Mucosa of rectum (tissue), 2 donors: ENCODE results near the gene DIS3L2.
"Not testable (repeated sequence)": the region's sequence is repeated elsewhere in the genome, so short reads cannot be mapped to it uniquely, and the experiment has no call there.

Experiments
- H3K27ac ChIP-seq, 2 donors: one replicate each; pipeline ENCODE4 v1.7.0; 2013; ENCODE audit warnings: inconsistent platforms in 2 of 2, low read depth in 2 of 2, low read length in 2 of 2
- H3K27me3 ChIP-seq, 2 donors: one replicate each; pipeline ENCODE4 v1.7.0; 2013; ENCODE audit warnings: low read length in 2 of 2; ENCODE audit not compliant: control insufficient read depth in 2 of 2, insufficient read depth in 2 of 2
- H3K36me3 ChIP-seq, 2 donors: one replicate each; pipeline ENCODE4 v1.7.0; 2013; ENCODE audit warnings: low read length in 2 of 2; ENCODE audit not compliant: control insufficient read depth in 2 of 2, insufficient read depth in 2 of 2
- H3K4me1 ChIP-seq, 2 donors: one replicate each; pipeline ENCODE4 v1.7.0; 2013; ENCODE audit warnings: low read length in 2 of 2, mild to moderate bottlenecking in 1 of 2; ENCODE audit not compliant: control insufficient read depth in 2 of 2, insufficient read depth in 2 of 2
- H3K4me3 ChIP-seq, 2 donors: one replicate each; pipeline ENCODE4 v1.7.0; 2013; ENCODE audit warnings: low read length in 2 of 2
- H3K9ac ChIP-seq, 2 donors: one replicate each; pipeline ENCODE4 v1.7.0; 2013; ENCODE audit warnings: low read length in 2 of 2, low read depth in 1 of 2, mild to moderate bottlenecking in 1 of 2
- H3K9me3 ChIP-seq, 2 donors: one replicate each; pipeline ENCODE4 v1.7.0; 2013; ENCODE audit warnings: low read length in 2 of 2; ENCODE audit not compliant: control insufficient read depth in 2 of 2
- donor health status: healthy.
- donor health status: Normal muscosa, but diverticular disease.

The DIS3L2 gene

DNA sequence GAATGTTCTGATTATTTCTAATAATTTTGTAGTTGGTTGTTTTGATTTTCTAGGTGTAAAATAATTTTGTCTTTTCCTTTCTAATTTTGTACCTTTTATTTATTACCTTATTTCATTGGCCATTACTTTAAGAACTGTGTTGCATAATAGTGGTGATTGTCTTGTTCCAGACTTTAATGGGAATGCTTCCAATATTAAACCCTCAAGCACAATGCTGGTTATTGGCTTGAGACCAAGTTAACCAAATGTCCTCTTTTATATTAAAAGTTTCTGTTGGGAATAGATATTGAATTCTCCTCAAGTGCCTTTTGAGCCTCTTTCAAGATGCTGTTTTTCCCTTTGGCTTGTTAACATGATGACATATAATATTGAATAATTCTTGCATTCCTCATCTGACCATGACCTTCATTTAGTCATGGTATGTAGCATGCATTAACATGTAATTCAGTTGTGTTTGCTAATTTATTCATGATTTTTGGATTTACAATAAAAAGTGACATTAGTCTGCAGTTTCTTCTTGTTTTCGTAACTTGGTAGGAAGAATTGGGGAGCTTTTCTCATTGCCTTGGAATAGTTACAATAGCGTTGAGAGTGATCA lies 141.7 kb downstream of the DIS3L2 start:
- Histone ChIP-seq H3K9ac (no peak overlapping the region), H3K27me3 (no peaks in the 10 kb centered on the region), H3K4me3 (no peak overlapping the region), H3K9me3 (no peaks in the 10 kb centered on the region), H3K4me1 (no peaks in the 10 kb centered on the region), H3K27ac (no peak overlapping the region), H3K36me3 (no peaks in the 10 kb centered on the region)

GRCh38 chr2:232104076-232104646 lies 142.6 kb downstream of the DIS3L2 start:
- Histone ChIP-seq H3K4me1 (no peaks in the 10 kb centered on the region), H3K4me3 (no peak overlapping the region), H3K9me3 (no peaks in the 10 kb centered on the region), H3K27me3 (no peaks in the 10 kb centered on the region), H3K27ac (no peak overlapping the region), H3K9ac (no peak overlapping the region), H3K36me3 (no peaks in the 10 kb centered on the region)

DNA sequence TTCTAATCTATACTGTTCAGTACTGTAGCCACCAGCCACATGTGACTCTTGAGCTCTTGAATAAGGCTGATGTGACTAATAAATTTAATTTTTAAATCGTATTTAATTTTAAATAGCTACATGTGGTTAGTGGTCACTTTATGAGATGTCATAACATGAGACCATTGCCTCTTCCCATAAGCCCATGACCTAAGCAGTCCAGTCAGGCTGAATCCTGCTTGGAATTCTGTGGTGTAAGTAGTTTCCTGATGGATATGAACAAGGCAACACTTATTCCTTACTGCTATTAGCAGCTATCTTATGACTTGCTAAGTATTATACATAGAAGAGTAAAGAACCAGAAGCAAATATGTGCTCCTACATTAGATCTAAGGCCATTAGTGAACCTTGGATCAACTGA lies 150.0 kb downstream of the DIS3L2 start:
- Histone ChIP-seq H3K9ac (no peak overlapping the region), H3K27me3 (no peaks in the 10 kb centered on the region), H3K9me3 (no peaks in the 10 kb centered on the region), H3K4me1 (no peaks in the 10 kb centered on the region), H3K4me3 (no peak overlapping the region), H3K36me3 (no peaks in the 10 kb centered on the region), H3K27ac (no peak overlapping the region)

DNA sequence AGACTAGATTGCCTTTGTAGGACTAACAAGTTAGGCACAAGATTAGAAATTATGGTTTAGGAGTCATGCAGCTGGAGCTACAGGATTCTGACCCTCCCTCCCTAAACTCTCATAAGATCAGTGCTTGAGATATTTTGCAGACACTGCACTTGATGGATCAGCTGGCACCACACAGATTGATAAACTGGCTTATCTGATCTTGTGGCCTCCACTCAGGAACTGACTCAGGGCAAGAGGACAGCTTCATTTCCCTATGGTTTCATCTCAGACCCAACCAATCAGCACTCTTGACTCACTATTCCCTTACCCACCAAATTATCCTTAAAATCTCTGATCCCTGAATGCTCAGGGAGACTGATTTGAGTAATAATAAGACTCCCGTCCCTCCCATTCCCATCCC lies 152.3 kb downstream of the DIS3L2 start:
- Histone ChIP-seq H3K9me3 (no peaks in the 10 kb centered on the region), H3K9ac (no peak overlapping the region), H3K27me3 (no peaks in the 10 kb centered on the region), H3K36me3 (no peaks in the 10 kb centered on the region), H3K4me3 (no peak overlapping the region), H3K4me1 (no peaks in the 10 kb centered on the region), H3K27ac (no peak overlapping the region)

DNA sequence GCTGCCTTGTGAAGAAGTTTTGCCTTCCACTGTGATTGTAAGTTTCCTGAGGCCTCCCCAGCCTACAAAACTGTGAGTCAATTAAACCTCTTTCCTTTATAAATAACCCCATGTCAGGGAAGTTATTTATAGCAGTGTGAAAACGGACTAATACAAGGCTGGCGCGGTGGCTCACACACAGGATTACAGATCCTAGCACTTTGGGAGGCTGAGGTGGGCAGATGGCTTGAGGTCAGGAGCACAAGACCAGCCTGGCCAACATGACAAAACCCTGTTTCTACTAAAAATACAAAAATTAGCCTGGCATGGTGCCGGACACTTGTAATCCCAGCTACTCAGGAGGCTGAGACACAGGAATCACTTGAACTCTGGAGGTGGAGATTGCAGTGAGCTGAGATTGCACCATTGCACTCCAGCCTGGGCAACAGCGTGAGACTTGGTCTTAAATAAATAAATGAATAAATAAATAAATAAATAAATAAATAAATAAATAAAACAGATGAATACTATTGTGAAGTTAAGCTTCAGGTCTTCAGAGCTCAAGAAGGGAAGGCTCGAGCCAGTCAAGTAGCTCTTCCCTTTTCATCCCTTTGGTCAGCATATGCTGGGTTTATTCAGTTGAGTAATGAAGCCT lies 154.3 kb downstream of the DIS3L2 start:
- not testable (repeated sequence) for H3K4me1 ChIP-seq, H3K27ac ChIP-seq, H3K9me3 ChIP-seq, H3K9ac ChIP-seq, H3K36me3 ChIP-seq, H3K4me3 ChIP-seq, H3K27me3 ChIP-seq

GRCh38 chr2:232116852-232117251 lies 155.3 kb downstream of the DIS3L2 start:
- Histone ChIP-seq H3K4me1 (no peaks in the 10 kb centered on the region), H3K9ac (no peak overlapping the region), H3K9me3 (no peaks in the 10 kb centered on the region), H3K27me3 (no peaks in the 10 kb centered on the region), H3K36me3 (no peaks in the 10 kb centered on the region), H3K4me3 (no peak overlapping the region), H3K27ac (no peak overlapping the region)

DNA sequence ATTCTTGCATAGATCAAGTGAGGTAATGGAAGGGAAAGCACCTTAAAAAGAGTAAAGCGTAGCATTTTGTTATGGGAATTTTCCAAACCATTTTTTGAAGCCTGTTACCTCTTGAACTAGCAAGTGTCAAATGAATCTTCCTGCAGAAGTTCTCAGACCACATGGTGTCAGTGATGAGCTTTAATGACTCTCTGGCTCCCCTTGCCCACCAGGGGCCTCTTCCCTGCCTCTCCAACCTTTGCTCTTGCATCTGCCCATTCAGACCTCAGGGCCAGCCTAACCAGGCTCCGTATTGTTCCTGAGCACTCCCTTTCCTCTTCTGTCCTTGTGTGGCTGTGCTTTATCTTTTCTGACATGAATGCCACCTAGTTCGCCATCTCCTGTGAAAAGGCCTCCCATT lies 155.9 kb downstream of the DIS3L2 start:
- no peak overlapping the region for H3K9ac ChIP-seq
- H3K4me1 ChIP-seq: no peaks in the 10 kb centered on the region
- H3K36me3 ChIP-seq: no peaks in the 10 kb centered on the region
- no peak overlapping the region for H3K4me3 ChIP-seq
- H3K27ac ChIP-seq: no peak overlapping the region
- H3K27me3 ChIP-seq: no peaks in the 10 kb centered on the region
- no peaks in the 10 kb centered on the region for H3K9me3 ChIP-seq

- Histone ChIP-seq H3K36me3 (peaks cover 0 to 3% of the 10 kb centered on the region in 2 donors), H3K27me3 (no peaks in the 10 kb centered on the region), H3K9me3 (no peaks in the 10 kb centered on the region), H3K27ac (no peak overlapping the region), H3K4me1 (no peaks in the 10 kb centered on the region), H3K4me3 (no peak overlapping the region), H3K9ac (no peak overlapping the region)
Measured at GRCh38 chr2:232120911-232121310, 159.4 kb downstream of the DIS3L2 start.

GRCh38 chr2:232124309-232124708 lies 162.8 kb downstream of the DIS3L2 start:
- H3K36me3 ChIP-seq: peaks cover 0 to 3% of the 10 kb centered on the region in 2 donors
- no peak overlapping the region for H3K4me3 ChIP-seq
- peaks cover 0 to 2% of the 10 kb centered on the region in 2 donors for H3K4me1 ChIP-seq
- no peaks in the 10 kb centered on the region for H3K27me3 ChIP-seq
- H3K27ac ChIP-seq: no peak overlapping the region
- no peak overlapping the region for H3K9ac ChIP-seq
- no peaks in the 10 kb centered on the region for H3K9me3 ChIP-seq

GRCh38 chr2:232126301-232127099 lies 165.0 kb downstream of the DIS3L2 start:
- H3K36me3 ChIP-seq: peaks cover 0 to 3% of the 10 kb centered on the region in 2 donors
- no peaks in the 10 kb centered on the region for H3K9me3 ChIP-seq
- no peak overlapping the region for H3K27ac ChIP-seq
- H3K4me3 ChIP-seq: no peak overlapping the region
- H3K27me3 ChIP-seq: no peaks in the 10 kb centered on the region
- H3K4me1 ChIP-seq: peaks cover 0 to 2% of the 10 kb centered on the region in 2 donors
- no peak overlapping the region for H3K9ac ChIP-seq
